ENCODE results near the gene RPS19.

DNA sequence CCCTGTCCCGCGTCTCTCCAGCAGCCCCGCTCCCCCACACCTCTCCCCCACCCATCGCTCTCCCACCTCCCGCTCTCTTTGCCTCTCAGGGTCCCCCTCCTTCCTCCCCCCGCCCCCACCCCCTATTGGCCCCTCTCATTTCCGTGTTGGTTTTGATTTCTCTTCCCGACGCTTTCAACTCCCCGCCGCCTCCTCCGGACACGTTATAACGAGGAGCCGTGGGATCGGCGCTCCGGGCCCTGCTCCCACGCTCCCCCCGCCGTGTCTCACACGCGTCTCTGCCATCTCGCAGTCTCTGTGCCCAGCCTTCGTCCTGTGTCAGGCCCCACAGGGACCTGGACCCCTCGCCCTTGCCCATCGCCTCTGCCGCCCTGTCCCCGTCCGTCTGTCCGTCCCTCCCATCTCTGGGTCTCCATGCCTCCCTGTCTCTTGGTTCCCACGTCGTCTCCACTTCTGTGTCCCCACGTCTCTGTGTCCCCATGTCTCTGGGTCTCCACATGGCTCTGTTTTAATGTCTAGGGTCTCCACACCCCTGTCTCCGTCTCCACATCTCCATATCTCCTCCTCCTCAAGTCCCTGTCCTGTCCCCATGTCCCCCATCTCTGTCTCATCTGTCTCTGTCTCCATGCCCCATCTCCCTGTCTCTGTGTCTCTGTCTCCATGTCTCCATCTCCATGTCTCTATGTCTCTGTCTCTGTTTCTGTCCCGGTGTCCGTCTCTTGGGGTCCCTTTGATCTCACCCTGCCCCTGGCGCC, 55.1 kb downstream of the RPS19 start:
- TF ChIP-seq CTCF (IDR thresholded peaks at IDR 0.05) (no peak), POLR2A (IDR thresholded peaks at IDR 0.05) (no peak)
